Measurements from ENCODE around the gene TBCK.

- TF ChIP-seq CTCF (IDR thresholded peaks at IDR 0.05) (no peak), FOXJ3 (CRISPR knock-in tag; IDR thresholded peaks at IDR 0.05) (no peak), CHD2 (IDR thresholded peaks at IDR 0.05; ENCODE audit: low read length, partially characterized antibody) (no peak), RAD21 (IDR thresholded peaks at IDR 0.05; ENCODE audit: low read length) (no peak)
Measured at GRCh38 chr4:106083065-106083464, 232.9 kb downstream of the TBCK start.

Data from SK-N-SH (cell line).